Upper lobe of right lung (tissue), 1 donor: ENCODE data around the gene CTH. TPM values are rescaled to one million over a fixed set of nuclear protein-coding genes. Genes with fewer than 3 reads are reported as not detected.
A peak's percentile ranks its signal among the peaks of the same experiment; 100 is the strongest.
"Not testable (repeated sequence)": the region's sequence is repeated elsewhere in the genome, so short reads cannot be mapped to it uniquely, and the experiment has no call there.

Experiments used
- ATAC-seq: fragments of 200-7000 bp; cut with Tn5 transposase; one replicate; pipeline ENCODE4 v1.9.1; 2020; ENCODE audit warnings: mild to moderate bottlenecking, moderate library complexity
- DNase-seq: peaks from one replicate; pipeline ENCODE4 v3.0.0-alpha.2; 2020
- H3K27ac ChIP-seq: fragments of 200-600 bp; one replicate; pipeline ENCODE4 v1.8.0; 2022
- H3K27me3 ChIP-seq: fragments of 200-600 bp; one replicate; pipeline ENCODE4 v1.8.0; 2022; ENCODE audit warnings: mild to moderate bottlenecking
- H3K36me3 ChIP-seq: fragments of 200-600 bp; one replicate; pipeline ENCODE4 v1.8.0; 2022
- H3K4me1 ChIP-seq: fragments of 200-600 bp; one replicate; pipeline ENCODE4 v1.8.0; 2022
- H3K4me3 ChIP-seq: fragments of 200-600 bp; one replicate; pipeline ENCODE4 v1.8.0; 2022; ENCODE audit warnings: mild to moderate bottlenecking
- H3K9me3 ChIP-seq: fragments of 200-600 bp; one replicate; pipeline ENCODE4 v1.8.0; 2022
- intact Hi-C: fragments of 100-400 bp; cut with DNase I; formaldehyde crosslinking; loops from one replicate; pipeline ENCODE4 v1.11.0; 2022
- total RNA-seq: library from RNA; stranded (reverse); fragmentation: NEBNext Ultra II Directional; extraction: Animal tissue kit (Norgen Biotek cat#: 25700); gene quantifications from one replicate; pipeline ENCODE4 v1.2.1, GENCODE V29; 2021
- TF ChIP-seq, protein P1 (sequence below): fragments of 200-600 bp; IDR thresholded peaks from one replicate; pipeline ENCODE4 v1.8.0; 2022; ENCODE audit warnings: antibody characterized with exemption
- donor health status: DM: no; HTN: yes; CAD: no; lungs with severe emphysema.

The CTH gene
- total RNA-seq, 1 donor from 2014 or later: 3.6 TPM

- no peaks in the 10 kb centered on the region for H3K27me3 ChIP-seq
- no peak overlapping the region for H3K27ac ChIP-seq
- H3K4me3 ChIP-seq: no peak overlapping the region
- no peaks in the 10 kb centered on the region for H3K4me1 ChIP-seq
- ATAC-seq: no peak
- H3K9me3 ChIP-seq: no peaks in the 10 kb centered on the region
- DNase-seq: no peak
- peaks cover 7% of the 10 kb centered on the region for H3K36me3 ChIP-seq
- intact Hi-C loops: no loop called here
- TF ChIP-seq, protein P1, sequence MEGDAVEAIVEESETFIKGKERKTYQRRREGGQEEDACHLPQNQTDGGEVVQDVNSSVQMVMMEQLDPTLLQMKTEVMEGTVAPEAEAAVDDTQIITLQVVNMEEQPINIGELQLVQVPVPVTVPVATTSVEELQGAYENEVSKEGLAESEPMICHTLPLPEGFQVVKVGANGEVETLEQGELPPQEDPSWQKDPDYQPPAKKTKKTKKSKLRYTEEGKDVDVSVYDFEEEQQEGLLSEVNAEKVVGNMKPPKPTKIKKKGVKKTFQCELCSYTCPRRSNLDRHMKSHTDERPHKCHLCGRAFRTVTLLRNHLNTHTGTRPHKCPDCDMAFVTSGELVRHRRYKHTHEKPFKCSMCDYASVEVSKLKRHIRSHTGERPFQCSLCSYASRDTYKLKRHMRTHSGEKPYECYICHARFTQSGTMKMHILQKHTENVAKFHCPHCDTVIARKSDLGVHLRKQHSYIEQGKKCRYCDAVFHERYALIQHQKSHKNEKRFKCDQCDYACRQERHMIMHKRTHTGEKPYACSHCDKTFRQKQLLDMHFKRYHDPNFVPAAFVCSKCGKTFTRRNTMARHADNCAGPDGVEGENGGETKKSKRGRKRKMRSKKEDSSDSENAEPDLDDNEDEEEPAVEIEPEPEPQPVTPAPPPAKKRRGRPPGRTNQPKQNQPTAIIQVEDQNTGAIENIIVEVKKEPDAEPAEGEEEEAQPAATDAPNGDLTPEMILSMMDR: no peak
Observed at GRCh38 chr1:70443739-70444138, 32.7 kb downstream of the CTH start.

- Histone ChIP-seq H3K27ac (no peak overlapping the region), H3K4me1 (no peaks in the 10 kb centered on the region), H3K27me3 (no peaks in the 10 kb centered on the region), H3K4me3 (no peak overlapping the region), H3K9me3 (no peaks in the 10 kb centered on the region), H3K36me3 (no peaks in the 10 kb centered on the region)
- DNase-seq (no peak), ATAC-seq (no peak)
- intact Hi-C loops: no loop called here
- TF ChIP-seq, protein P1: no peak
Observed at GRCh38 chr1:70449049-70449448, 38.0 kb downstream of the CTH start.

DNA sequence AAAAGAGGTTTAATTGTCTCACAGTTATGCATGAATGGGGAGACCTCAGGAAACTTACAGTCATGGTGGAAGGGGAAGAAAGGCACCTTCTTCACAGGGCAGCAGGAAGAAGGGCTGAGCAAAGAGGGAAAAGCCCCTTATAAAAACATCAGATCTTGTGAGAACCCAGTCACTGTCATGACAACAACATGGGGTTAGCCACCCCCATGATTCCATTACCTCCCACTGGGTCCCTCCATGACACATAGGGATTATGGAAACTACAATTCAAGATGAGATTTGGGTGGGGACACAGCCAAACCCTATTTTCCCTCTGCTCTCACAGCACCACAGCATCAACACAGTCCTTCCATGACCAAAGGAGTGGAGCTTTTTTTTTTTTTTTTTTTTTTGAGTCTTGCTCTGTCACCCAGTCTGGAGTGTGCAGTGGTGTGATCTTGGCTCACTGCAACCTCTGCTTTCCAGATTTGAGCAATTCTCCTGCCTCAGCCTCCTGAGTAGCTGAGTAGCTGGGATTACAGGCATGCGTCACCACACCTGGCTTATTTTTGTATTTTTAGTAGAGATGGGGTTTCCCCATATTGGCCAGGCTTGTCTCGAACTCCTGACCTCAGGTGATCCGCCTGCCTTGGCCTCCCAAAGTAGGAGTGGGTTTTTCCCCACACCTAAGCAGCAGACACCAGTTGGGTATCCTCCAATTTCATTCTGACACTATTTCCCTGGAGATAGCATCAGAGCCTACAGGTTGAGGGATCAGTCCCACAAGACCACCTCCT, 41.3 kb downstream of the CTH start:
- ATAC-seq, DNase-seq, H3K4me3 ChIP-seq, H3K27me3 ChIP-seq, H3K9me3 ChIP-seq, intact Hi-C loops, H3K36me3 ChIP-seq, H3K27ac ChIP-seq, H3K4me1 ChIP-seq: not testable (repeated sequence)

DNA sequence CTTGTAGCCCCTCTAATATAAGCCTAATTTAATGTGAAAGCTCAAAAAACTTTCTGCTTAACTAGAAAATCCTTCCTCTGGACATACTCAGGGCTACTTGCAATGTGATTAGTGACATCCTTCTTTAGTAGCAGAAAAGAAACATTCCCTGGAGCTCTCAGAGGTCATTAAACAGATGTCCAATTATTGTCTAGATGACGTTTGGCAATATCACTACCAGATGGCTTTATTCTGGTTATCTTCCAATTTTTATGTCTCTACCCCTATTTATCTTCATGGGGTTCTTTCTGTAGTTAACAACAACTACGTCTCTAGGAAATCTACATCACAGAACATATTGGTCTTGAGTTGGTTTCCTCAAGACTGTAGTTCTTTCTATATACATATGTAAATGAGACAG, 44.2 kb downstream of the CTH start:
- Histone ChIP-seq H3K4me3 (no peak overlapping the region), H3K9me3 (no peaks in the 10 kb centered on the region), H3K4me1 (no peaks in the 10 kb centered on the region), H3K36me3 (no peaks in the 10 kb centered on the region), H3K27ac (no peak overlapping the region), H3K27me3 (no peaks in the 10 kb centered on the region)
- ATAC-seq: no peak
- TF ChIP-seq, protein P1: no peak
- intact Hi-C loops: no loop called here
- DNase-seq: no peak

GRCh38 chr1:70458131-70458530, 47.1 kb downstream of the CTH start:
- no peak for ATAC-seq
- H3K27me3 ChIP-seq: no peaks in the 10 kb centered on the region
- H3K4me1 ChIP-seq: no peaks in the 10 kb centered on the region
- DNase-seq: no peak
- H3K27ac ChIP-seq: no peak overlapping the region
- H3K4me3 ChIP-seq: no peak overlapping the region
- TF ChIP-seq, protein P1: no peak
- intact Hi-C loops: no loop called here
- no peaks in the 10 kb centered on the region for H3K36me3 ChIP-seq
- no peaks in the 10 kb centered on the region for H3K9me3 ChIP-seq

- Histone ChIP-seq H3K9me3 (no peaks in the 10 kb centered on the region), H3K4me1 (no peaks in the 10 kb centered on the region), H3K27ac (no peak overlapping the region), H3K4me3 (no peak overlapping the region), H3K27me3 (no peaks in the 10 kb centered on the region), H3K36me3 (no peaks in the 10 kb centered on the region)
- intact Hi-C loops: no loop called here
- peak; percentile 19 for ATAC-seq
- TF ChIP-seq, protein P1: no peak
- no peak for DNase-seq
Observed at GRCh38 chr1:70459496-70460225, 48.6 kb downstream of the CTH start.

DNA sequence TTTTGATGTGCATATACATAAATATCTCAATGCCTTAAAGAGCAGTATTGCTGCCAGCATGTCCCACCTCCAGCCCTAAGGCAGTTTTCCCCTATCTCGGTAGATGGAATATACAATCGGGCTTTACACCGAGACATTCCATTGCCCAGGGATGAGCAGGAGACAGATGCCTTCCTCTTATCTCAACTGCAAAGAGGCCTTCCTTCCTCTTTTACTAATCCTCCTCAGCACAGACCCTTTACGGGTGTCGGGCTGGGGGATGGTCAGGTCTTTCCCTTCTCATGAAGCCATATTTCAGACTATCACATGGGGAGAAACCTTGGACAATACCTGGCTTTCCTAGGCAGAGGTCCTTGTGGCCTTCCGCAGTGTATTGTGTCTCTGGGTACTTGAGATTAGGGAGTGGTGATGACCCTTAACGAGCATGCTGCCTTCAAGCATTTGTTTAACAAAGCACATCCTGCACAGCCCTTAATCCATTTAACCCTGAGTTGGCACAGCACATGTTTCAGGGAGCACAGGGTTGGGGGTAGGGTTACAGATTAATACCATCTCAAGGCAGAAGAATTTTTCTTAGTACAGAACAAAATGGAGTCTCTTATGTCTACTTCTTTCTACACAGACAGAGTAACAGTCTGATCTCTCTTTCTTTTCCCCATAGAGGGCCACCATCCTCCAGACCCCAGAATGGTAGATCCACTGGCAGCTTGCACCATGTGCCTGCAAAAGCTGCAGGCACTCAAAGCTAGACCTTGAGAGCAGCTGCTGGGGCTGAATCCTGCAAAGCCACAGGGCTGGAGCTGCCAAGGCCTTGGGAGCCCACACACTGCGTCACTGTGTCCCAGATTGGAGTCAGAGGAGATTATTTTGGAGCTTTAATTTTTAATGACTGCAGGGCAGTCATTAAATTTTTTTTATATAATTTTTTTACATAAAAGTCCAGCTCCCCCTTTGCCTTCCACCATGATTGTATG, 50.0 kb downstream of the CTH start:
- ATAC-seq, DNase-seq, H3K4me3 ChIP-seq, H3K27me3 ChIP-seq, H3K36me3 ChIP-seq, H3K4me1 ChIP-seq, intact Hi-C loops, H3K27ac ChIP-seq, H3K9me3 ChIP-seq: not testable (repeated sequence)
